Heart right ventricle (tissue), 16 donors: Measurements from ENCODE around the gene ATP6V1B1. TPM values are rescaled to one million over a fixed set of nuclear protein-coding genes. Genes with fewer than 3 reads are reported as not detected.

ENCODE experiments used
- ATAC-seq, 8 donors: fragments of 200-7000 bp; cut with Tn5 transposase; one replicate each; pipeline ENCODE4 v1.9.1; 2020; ENCODE audit warnings: mild to moderate bottlenecking in 8 of 8, moderate library complexity in 8 of 8, moderate number of reproducible peaks in 1 of 8
- DNase-seq, 2 donors: peaks; one replicate each; pipeline ENCODE4 v3.0.0-alpha.2; 2020
- H3K27ac ChIP-seq, 10 donors: fragments of 200-600 bp; sonication (generic) in 2 of 10; one replicate each; pipeline versions ENCODE4 v1.5.0 to v1.8.0; 2020 to 2022; ENCODE audit warnings: mild to moderate bottlenecking in 3 of 10
- H3K27me3 ChIP-seq, 7 donors: fragments of 200-600 bp; one replicate each; pipeline ENCODE4 v1.8.0; 2021 to 2022; ENCODE audit warnings: mild to moderate bottlenecking in 2 of 7
- H3K36me3 ChIP-seq, 9 donors: fragments of 200-600 bp; sonication (generic) in 1 of 9; one replicate each; pipeline versions ENCODE4 v1.5.0 to v1.8.0; 2020 to 2022; ENCODE audit warnings: mild to moderate bottlenecking in 2 of 9
- H3K4me1 ChIP-seq, 9 donors: fragments of 200-600 bp; sonication (generic) in 1 of 9; one replicate each; pipeline versions ENCODE4 v1.5.0 to v1.8.0; 2020 to 2022; ENCODE audit warnings: mild to moderate bottlenecking in 4 of 9
- H3K4me3 ChIP-seq, 10 donors: fragments of 200-600 bp; sonication (generic) in 2 of 10; one replicate each; pipeline versions ENCODE4 v1.5.0 to v1.8.0; 2020 to 2022; ENCODE audit warnings: mild to moderate bottlenecking in 7 of 10, moderate library complexity in 2 of 10
- H3K9me3 ChIP-seq, 11 donors: fragments of 200-600 bp in 10 of 11; sonication (generic) in 2 of 11; one replicate each; pipeline versions ENCODE4 v1.5.0 to v1.8.0; 2013 to 2022; ENCODE audit warnings: mild to moderate bottlenecking in 2 of 11, control low read depth in 1 of 11, moderate library complexity in 1 of 11
- WGBS, 2 donors: extraction: QIAGEN DNeasy Blood & Tissue Kit; methylation state at CpG; one replicate each; pipeline ENCODE4 v1.1.7; 2013; ENCODE audit warnings: inconsistent platforms in 1 of 2; 5-methylcytosine and 5-hydroxymethylcytosine counted together
- intact Hi-C, 10 donors: fragments of 100-400 bp; cut with DNase I; formaldehyde crosslinking; loops; one replicate each; pipeline versions ENCODE4 v1.11.1 to v1.14.2; 2022
- polyA plus RNA-seq, 2 donors: library from polyadenylated mRNA; stranded (reverse); fragments of 200-250 nt; gene quantifications; one replicate each; pipeline ENCODE4 v1.2.3, GENCODE V29; 2013
- total RNA-seq, 10 donors: library from RNA; stranded (reverse); fragmentation: NEBNext Ultra II Directional in 3 of 10; extraction: Animal tissue kit (Norgen Biotek cat#: 25700) in 3 of 10; gene quantifications; one replicate each; pipeline versions ENCODE4 v1.2.1 to v1.2.4, GENCODE V29; 2021 to 2023
- TF ChIP-seq, protein P1 (sequence below), 9 donors: fragments of 200-600 bp; sonication (generic) in 2 of 9; IDR thresholded peaks; one replicate each; pipeline versions ENCODE4 v1.5.0 to v1.8.0; 2021 to 2022; ENCODE audit warnings: antibody characterized with exemption in 9 of 9, mild to moderate bottlenecking in 5 of 9, moderate library complexity in 1 of 9
- donor health status: Arrhythmogenic right ventricular cardiomyopathy.
- donor health status: ischemic (EF 13 %, LVEDD 7.1; RV severe dilation, severe dysfunction).
- donor health status: healthy with polysubstance abuse.
- donor health status: DM: no; HTN: yes; CAD: no.
- donor health status: DM: no; HTN: no; CAD: no.
- donor health status: ischemic (EF 25% LVEDD 6.9; RV normal size, moderate dysfunction).
- donor health status: ischemic (EF 25% LVEDD 5.7; RV mildly dilated, moderate dysfunction).
- donor health status: healthy.
- donor health status: DM: yes; HTN: yes; CAD: no.
- donor health status: Ischemic cardiomyopathy.
- donor health status: ischemic (EF 35%, LVEDD 5.7; RV mildly dilated, moderate dysfunction).
- donor health status: nonischemic (EF 11% LVEDD 7.7; RV severe dilation, severe dysfunction).
- donor health status: DM: yes; HTN: yes; CAD: no.
- donor health status: PGD.
- donor health status: ischemic (EF 29% LVEDD 5.4; RV normal size, mild dysfunction).
- donor health status: nonischemic (EF 23%, LVEDD 6.1; RV moderate dilation, normal function).

The ATP6V1B1 gene
- total and polyA plus RNA-seq, 12 donors: 0.28 to 6.4 (median 0.88) TPM; not detected in 4

DNA sequence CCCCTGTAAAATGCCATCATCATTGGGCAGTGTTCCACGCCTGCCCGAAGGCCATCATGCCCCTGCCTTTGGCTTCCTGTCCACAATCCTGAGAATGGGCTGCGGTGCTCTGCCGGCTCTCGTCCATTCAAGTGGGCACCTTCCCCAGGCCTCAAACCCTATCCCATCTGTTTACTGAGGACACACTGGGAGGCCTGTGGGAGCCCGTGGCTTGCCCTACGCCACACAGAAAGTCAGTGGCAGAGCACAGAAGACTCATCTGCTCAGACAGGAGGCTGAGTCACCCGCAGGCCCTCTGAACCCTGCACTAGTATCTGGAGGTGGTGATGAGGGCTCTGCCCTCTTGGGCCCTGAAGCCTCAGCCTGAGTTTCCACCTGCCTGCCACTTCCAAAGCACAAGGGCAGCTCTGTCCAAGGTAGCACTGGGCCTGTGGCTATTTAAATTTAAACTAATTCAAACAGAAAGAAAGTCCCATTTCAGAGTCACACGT is 23.6 kb downstream of the ATP6V1B1 start:
- H3K36me3 ChIP-seq: no peaks in the 10 kb centered on the region
- 94 to 96% methylated on average over 9 of the region's 9 CpGs for WGBS, 2 donors
- no peak overlapping the region for H3K4me3 ChIP-seq
- TF ChIP-seq, protein P1, sequence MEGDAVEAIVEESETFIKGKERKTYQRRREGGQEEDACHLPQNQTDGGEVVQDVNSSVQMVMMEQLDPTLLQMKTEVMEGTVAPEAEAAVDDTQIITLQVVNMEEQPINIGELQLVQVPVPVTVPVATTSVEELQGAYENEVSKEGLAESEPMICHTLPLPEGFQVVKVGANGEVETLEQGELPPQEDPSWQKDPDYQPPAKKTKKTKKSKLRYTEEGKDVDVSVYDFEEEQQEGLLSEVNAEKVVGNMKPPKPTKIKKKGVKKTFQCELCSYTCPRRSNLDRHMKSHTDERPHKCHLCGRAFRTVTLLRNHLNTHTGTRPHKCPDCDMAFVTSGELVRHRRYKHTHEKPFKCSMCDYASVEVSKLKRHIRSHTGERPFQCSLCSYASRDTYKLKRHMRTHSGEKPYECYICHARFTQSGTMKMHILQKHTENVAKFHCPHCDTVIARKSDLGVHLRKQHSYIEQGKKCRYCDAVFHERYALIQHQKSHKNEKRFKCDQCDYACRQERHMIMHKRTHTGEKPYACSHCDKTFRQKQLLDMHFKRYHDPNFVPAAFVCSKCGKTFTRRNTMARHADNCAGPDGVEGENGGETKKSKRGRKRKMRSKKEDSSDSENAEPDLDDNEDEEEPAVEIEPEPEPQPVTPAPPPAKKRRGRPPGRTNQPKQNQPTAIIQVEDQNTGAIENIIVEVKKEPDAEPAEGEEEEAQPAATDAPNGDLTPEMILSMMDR (IDR thresholded peaks at IDR 0.05): no peak
- no peaks in the 10 kb centered on the region for H3K4me1 ChIP-seq
- DNase-seq (no peak), ATAC-seq (no peak)
- no peaks in the 10 kb centered on the region for H3K9me3 ChIP-seq
- H3K27ac ChIP-seq: no peak overlapping the region
- intact Hi-C loops: no loop called here
- H3K27me3 ChIP-seq: peaks cover 0 to 51% (median 38%) of the 10 kb centered on the region in 7 donors

GRCh38 chr2:70959851-70960832 is 24.4 kb downstream of the ATP6V1B1 start:
- TF ChIP-seq, protein P1 (IDR thresholded peaks at IDR 0.05): peak in 1 of 9 donors; percentile 8
- DNase-seq (no peak), ATAC-seq (no peak)
- Histone ChIP-seq H3K4me1 (peaks cover 2 to 8% (median 6%) of the 10 kb centered on the region in 9 donors), H3K36me3 (no peaks in the 10 kb centered on the region), H3K9me3 (no peaks in the 10 kb centered on the region), H3K4me3 (no peak overlapping the region), H3K27me3 (peaks cover 4 to 59% (median 38%) of the 10 kb centered on the region in 7 donors), H3K27ac (no peak overlapping the region)
- intact Hi-C loops: no loop called here
- 87 to 88% methylated on average over 17 of the region's 17 CpGs for WGBS, 2 donors

GRCh38 chr2:70960833-70961647 is 25.3 kb downstream of the ATP6V1B1 start:
- ATAC-seq (no peak), DNase-seq (no peak)
- TF ChIP-seq, protein P1 (IDR thresholded peaks at IDR 0.05): no peak
- no peak overlapping the region for H3K27ac ChIP-seq
- no peaks in the 10 kb centered on the region for H3K36me3 ChIP-seq
- peaks cover 2 to 10% (median 8%) of the 10 kb centered on the region in 9 donors for H3K4me1 ChIP-seq
- H3K27me3 ChIP-seq: peaks cover 4 to 65% (median 41%) of the 10 kb centered on the region in 7 donors
- WGBS, 2 donors: 75 to 77% methylated on average over 14 of the region's 14 CpGs
- intact Hi-C loops: no loop called here
- H3K9me3 ChIP-seq: no peaks in the 10 kb centered on the region
- H3K4me3 ChIP-seq: no peak overlapping the region

- no peaks in the 10 kb centered on the region for H3K36me3 ChIP-seq
- H3K27me3 ChIP-seq: peaks cover 4 to 60% (median 41%) of the 10 kb centered on the region in 7 donors
- TF ChIP-seq, protein P1 (IDR thresholded peaks at IDR 0.05): no peak
- WGBS, 2 donors: 75 to 87% methylated on average over 4 of the region's 4 CpGs
- H3K9me3 ChIP-seq: no peaks in the 10 kb centered on the region
- no peak overlapping the region for H3K4me3 ChIP-seq
- no peak for ATAC-seq
- H3K27ac ChIP-seq: no peak overlapping the region
- no peak for DNase-seq
- H3K4me1 ChIP-seq: peaks cover 2 to 10% (median 8%) of the 10 kb centered on the region in 9 donors
- intact Hi-C loops: no loop called here
These were observed 25.9 kb downstream of the ATP6V1B1 start for GRCh38 chr2:70961648-70961994.
